Neuronal stem cell (in vitro differentiated cells): ENCODE measurements around the gene SSRP1.

Source experiments
- DNase-seq: peaks from one replicate; pipeline ENCODE4 v3.0.0-alpha.2; 2013; ENCODE audit warnings: low spot score
- H2AFZ ChIP-seq: one replicate; pipeline ENCODE4 v1.6.1; 2013; ENCODE audit warnings: mild to moderate bottlenecking, low read length, inconsistent platforms
- H2AK5ac ChIP-seq: 2 replicates; pipeline ENCODE4 v1.6.1; 2013; ENCODE audit warnings: low read depth, mild to moderate bottlenecking, inconsistent platforms, low read length, moderate library complexity, mixed read lengths
- H2BK120ac ChIP-seq: 2 replicates; pipeline ENCODE4 v1.6.1; 2013; ENCODE audit warnings: low read depth, mild to moderate bottlenecking, inconsistent platforms, low read length, moderate library complexity, mixed read lengths
- H2BK12ac ChIP-seq: one replicate; pipeline ENCODE4 v1.6.1; 2013; ENCODE audit warnings: low read length, inconsistent platforms
- H2BK15ac ChIP-seq: 2 replicates; pipeline ENCODE4 v1.6.1; 2013; ENCODE audit warnings: mild to moderate bottlenecking, low read length, inconsistent platforms, mixed read lengths
- H2BK5ac ChIP-seq: one replicate; pipeline ENCODE4 v1.6.1; 2013; ENCODE audit warnings: inconsistent platforms, mild to moderate bottlenecking, low read length, moderate library complexity
- H3K14ac ChIP-seq: one replicate; pipeline ENCODE4 v1.6.1; 2013; ENCODE audit warnings: low read length, inconsistent platforms
- H3K18ac ChIP-seq: 2 replicates; pipeline ENCODE4 v1.6.1; 2013; ENCODE audit warnings: low read length, inconsistent platforms
- H3K23ac ChIP-seq: 2 replicates; pipeline ENCODE4 v1.6.1; 2013; ENCODE audit warnings: low read depth, mild to moderate bottlenecking, mixed read lengths, low read length, inconsistent platforms; ENCODE audit not compliant: poor library complexity
- H3K27ac ChIP-seq: replicated peaks from 3 replicates; pipeline ENCODE4 v1.5.1; 2013; ENCODE audit warnings: low read length, inconsistent platforms
- H3K27me3 ChIP-seq, 3 experiments: 2 replicates each; pipeline ENCODE4 v1.6.1; 2013; ENCODE audit warnings: low read length in 3 of 3, mild to moderate bottlenecking in 2 of 3, inconsistent platforms in 1 of 3, low read depth in 1 of 3, mixed read lengths in 1 of 3, moderate library complexity in 1 of 3; ENCODE audit not compliant: control insufficient read depth in 3 of 3, insufficient read depth in 3 of 3
- H3K36me3 ChIP-seq, 2 donors: replicated peaks in 1 of 2; 2 replicates each; pipeline ENCODE4 v1.6.1; 2013; ENCODE audit warnings: low read length in 2 of 2; ENCODE audit not compliant: control insufficient read depth in 2 of 2, insufficient read depth in 2 of 2
- H3K4ac ChIP-seq: 2 replicates; pipeline ENCODE4 v1.6.1; 2013; ENCODE audit warnings: inconsistent platforms, mild to moderate bottlenecking, low read length, moderate library complexity
- H3K4me1 ChIP-seq, 2 donors: 1 replicate in 1 of 2; 2 replicates in 1 of 2; pipeline ENCODE4 v1.6.1; 2013; ENCODE audit warnings: low read length in 2 of 2, low read depth in 1 of 2; ENCODE audit not compliant: control insufficient read depth in 2 of 2, insufficient read depth in 1 of 2
- H3K4me2 ChIP-seq: one replicate; pipeline ENCODE4 v1.6.1; 2013; ENCODE audit warnings: mild to moderate bottlenecking, low read length, inconsistent platforms; ENCODE audit not compliant: insufficient read depth, poor library complexity, severe bottlenecking
- H3K4me3 ChIP-seq, 2 donors: 2 replicates each; pipeline ENCODE4 v1.5.1; 2013; ENCODE audit warnings: low read length in 2 of 2, mild to moderate bottlenecking in 2 of 2, inconsistent platforms in 1 of 2, moderate library complexity in 1 of 2
- H3K79me1 ChIP-seq: one replicate; pipeline ENCODE4 v1.6.1; 2013; ENCODE audit warnings: low read depth, mild to moderate bottlenecking, inconsistent platforms, low read length, moderate library complexity
- H3K9ac ChIP-seq: one replicate; pipeline ENCODE4 v1.6.1; 2013; ENCODE audit warnings: mild to moderate bottlenecking, low read depth, low read length, inconsistent platforms; ENCODE audit not compliant: poor library complexity
- H3K9me3 ChIP-seq, 2 donors: replicated peaks in 1 of 2; 2 replicates each; pipeline versions ENCODE3 to v1.6.1; 2013; ENCODE audit warnings: low read length in 2 of 2, mild to moderate bottlenecking in 2 of 2, inconsistent platforms in 1 of 2, low read depth in 1 of 2, mixed read lengths in 1 of 2, moderate library complexity in 1 of 2; ENCODE audit not compliant: control insufficient read depth in 2 of 2, insufficient read depth in 1 of 2
- H4K8ac ChIP-seq: one replicate; pipeline ENCODE4 v1.6.1; 2013; ENCODE audit warnings: low read depth, mild to moderate bottlenecking, inconsistent platforms, low read length, moderate library complexity
- H4K91ac ChIP-seq: one replicate; pipeline ENCODE4 v1.6.1; 2013; ENCODE audit warnings: low read length, low read depth, mild to moderate bottlenecking, inconsistent platforms; ENCODE audit not compliant: poor library complexity
- WGBS, 2 donors: extraction: QIAGEN DNeasy Blood & Tissue Kit; methylation state at CpG; one replicate each; pipeline ENCODE4 v1.1.7; 2013; ENCODE audit warnings: missing lambda C conversion rate in 2 of 2, mixed read lengths in 1 of 2; ENCODE audit not compliant: insufficient read length in 2 of 2, insufficient replicate concordance in 1 of 2; ENCODE audit errors: extremely low coverage in 2 of 2; 5-methylcytosine and 5-hydroxymethylcytosine counted together

The SSRP1 gene

DNA sequence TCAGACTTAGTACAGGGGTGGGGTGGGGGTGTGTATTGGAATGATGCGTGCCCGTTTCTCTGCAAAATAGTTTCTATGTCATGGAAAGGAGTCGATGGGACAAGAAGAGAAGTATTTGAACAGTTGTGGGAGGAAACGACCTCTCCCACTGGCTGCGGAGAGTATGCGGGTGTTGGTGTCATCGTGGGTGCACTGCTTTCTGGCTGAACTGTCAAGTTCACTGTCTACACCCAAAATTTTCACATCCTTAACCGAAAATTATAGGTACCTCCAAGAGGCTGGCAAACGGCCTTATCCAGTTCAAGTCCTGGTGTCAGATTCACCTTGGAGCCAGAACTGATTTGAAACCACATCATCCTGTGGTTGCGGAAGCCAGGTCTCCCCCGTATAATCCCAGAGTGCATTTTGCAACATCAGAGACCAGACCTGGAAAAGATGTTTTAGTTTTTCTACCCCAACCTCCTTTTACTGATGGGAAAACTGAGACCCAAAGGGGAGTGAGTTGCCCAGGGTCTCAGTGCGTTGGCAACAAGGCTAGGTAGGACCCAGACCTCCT lies 497 bp upstream of the SSRP1 start:
- Histone ChIP-seq H2BK120ac (no peak overlapping the region), H3K4me2 (peak overlapping the region; percentile 32), H2BK5ac (no peak overlapping the region), H3K9me3 (no peaks in the 10 kb centered on the region), H3K4me1 (peaks cover 28 to 38% of the 10 kb centered on the region in 2 donors), H3K14ac (no peak overlapping the region), H3K36me3 (peaks cover 30 to 35% of the 10 kb centered on the region in 2 donors), H3K23ac (no peak overlapping the region), H2AFZ (peak overlapping the region; percentile 89), H4K91ac (no peak overlapping the region), H3K4me3 (peak overlapping the region; percentile 46 to 74), H3K4ac (no peak overlapping the region), H3K27ac (peak overlapping the region; percentile 15), H2AK5ac (no peak overlapping the region), H3K79me1 (peaks cover 11% of the 10 kb centered on the region), H3K27me3 (no peaks in the 10 kb centered on the region), H3K9ac (no peak overlapping the region), H2BK12ac (no peak overlapping the region), H4K8ac (no peak overlapping the region), H2BK15ac (no peak overlapping the region), H3K18ac (no peak overlapping the region)
- no peak for DNase-seq
- WGBS, 2 donors = no CpG with 5 or more reads among the region's 12 CpGs

DNA sequence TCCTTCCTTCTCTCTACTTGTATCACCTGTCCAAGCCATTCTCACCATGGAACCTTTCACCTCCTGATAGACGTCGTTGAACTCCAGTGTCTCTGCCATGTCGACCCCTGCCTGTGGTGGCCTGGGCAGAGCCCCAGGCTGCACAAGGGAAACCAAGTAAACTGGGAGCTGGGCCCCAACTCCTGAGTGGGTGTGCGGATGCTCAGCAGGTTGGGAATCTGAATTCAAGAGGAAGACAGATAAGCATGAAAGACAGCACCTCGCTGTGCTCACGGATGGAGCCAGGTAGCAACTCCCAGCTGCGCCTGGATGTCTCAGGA lies 709 bp downstream of the SSRP1 start:
- Histone ChIP-seq H2BK12ac (no peak overlapping the region), H3K27ac (no peak overlapping the region), H2BK5ac (no peak overlapping the region), H3K14ac (no peak overlapping the region), H3K18ac (no peak overlapping the region), H4K8ac (no peak overlapping the region), H3K79me1 (peaks cover 12% of the 10 kb centered on the region), H3K9ac (peak overlapping the region; percentile 96), H4K91ac (no peak overlapping the region), H3K4me2 (peak overlapping the region; percentile 84), H3K27me3 (no peaks in the 10 kb centered on the region), H3K23ac (no peak overlapping the region), H3K4ac (no peak overlapping the region), H3K36me3 (peaks cover 41 to 47% of the 10 kb centered on the region in 2 donors), H2AK5ac (no peak overlapping the region), H3K9me3 (no peaks in the 10 kb centered on the region), H3K4me3 (peak overlapping the region; percentile 74 to 82), H2BK15ac (no peak overlapping the region), H2BK120ac (no peak overlapping the region), H2AFZ (peak overlapping the region; percentile 89), H3K4me1 (peaks cover 28 to 31% of the 10 kb centered on the region in 2 donors)
- no peak for DNase-seq
- WGBS, 2 donors = no CpG with 5 or more reads among the region's 7 CpGs

DNA sequence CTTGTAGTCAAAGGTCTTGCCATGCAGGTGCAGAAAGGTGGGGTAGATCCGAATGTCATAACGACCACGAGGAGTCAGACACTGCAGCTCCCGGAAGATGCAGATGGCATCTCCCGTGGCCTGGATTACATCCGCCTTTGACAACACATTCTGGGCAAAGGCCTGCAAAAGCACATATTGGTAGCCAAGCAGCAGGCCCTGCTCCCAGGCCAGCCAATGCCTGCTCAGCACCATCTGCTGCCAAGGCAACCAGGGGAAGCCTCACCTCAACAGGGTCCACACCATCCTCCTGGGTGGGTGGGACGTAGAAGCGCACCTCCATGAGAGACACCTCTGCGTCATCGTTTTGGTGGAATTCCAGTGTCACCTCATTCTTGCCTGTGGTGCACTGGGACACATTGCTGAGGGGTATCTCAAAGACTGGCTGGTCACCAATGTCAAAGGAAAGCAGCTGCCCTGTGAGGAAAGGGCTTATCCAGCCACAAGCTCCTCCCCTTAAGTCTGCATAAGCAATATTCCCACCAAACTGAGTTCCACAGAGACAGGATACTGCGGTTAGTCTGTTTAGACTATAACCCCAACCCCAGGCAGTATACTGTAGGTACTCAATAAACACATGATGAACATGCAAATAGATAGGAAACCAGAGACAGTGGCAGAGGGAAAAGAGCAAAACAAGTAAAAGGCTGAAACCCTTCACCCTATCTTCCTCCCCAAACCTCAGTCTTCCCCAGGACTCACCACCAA lies 2.8 kb downstream of the SSRP1 start:
- H3K9ac ChIP-seq = peak overlapping the region; percentile 74
- H2BK120ac ChIP-seq = no peak overlapping the region
- H2BK12ac ChIP-seq = no peak overlapping the region
- no peak overlapping the region for H3K18ac ChIP-seq
- no peak for DNase-seq
- H3K27ac ChIP-seq = no peak overlapping the region
- no peak overlapping the region for H3K4ac ChIP-seq
- H3K79me1 ChIP-seq = peaks cover 15% of the 10 kb centered on the region
- no peak overlapping the region for H2AK5ac ChIP-seq
- H3K36me3 ChIP-seq = peaks cover 60 to 68% of the 10 kb centered on the region in 2 donors
- H3K4me1 ChIP-seq = peaks cover 12 to 18% of the 10 kb centered on the region in 2 donors
- no peak overlapping the region for H2AFZ ChIP-seq
- H3K14ac ChIP-seq = no peak overlapping the region
- no peak overlapping the region for H3K4me3 ChIP-seq
- no peaks in the 10 kb centered on the region for H3K27me3 ChIP-seq
- WGBS, 2 donors = no CpG with 5 or more reads among the region's 11 CpGs
- no peak overlapping the region for H4K8ac ChIP-seq
- no peak overlapping the region for H2BK5ac ChIP-seq
- no peak overlapping the region for H3K4me2 ChIP-seq
- H4K91ac ChIP-seq = no peak overlapping the region
- H3K23ac ChIP-seq = no peak overlapping the region
- H2BK15ac ChIP-seq = no peak overlapping the region
- H3K9me3 ChIP-seq = peaks cover 0 to 1% of the 10 kb centered on the region in 2 donors

DNA sequence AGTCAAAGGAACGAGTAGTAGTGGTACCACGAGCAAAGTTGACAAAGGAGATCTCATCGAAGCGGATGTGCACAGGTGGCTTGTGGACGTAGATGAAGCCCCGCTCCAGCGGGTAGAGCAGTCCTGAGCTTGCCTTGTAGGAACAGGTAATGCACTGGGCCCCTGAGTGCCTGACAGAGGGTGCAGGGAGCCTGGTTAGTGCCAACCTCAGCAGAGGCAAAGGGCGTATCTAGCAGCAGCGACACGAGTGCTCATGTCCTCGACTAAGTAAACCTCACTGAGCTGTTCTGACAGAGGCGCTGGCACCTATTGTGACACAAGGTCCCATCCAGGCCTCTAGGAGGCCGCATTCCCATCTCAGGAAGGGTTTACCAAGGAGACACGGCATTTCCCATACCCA lies 4.0 kb downstream of the SSRP1 start:
- Histone ChIP-seq H3K18ac (no peak overlapping the region), H3K4me3 (peak overlapping the region in 1 of 2 donors; percentile 15), H2BK15ac (no peak overlapping the region), H2BK5ac (no peak overlapping the region), H3K4me2 (no peak overlapping the region), H3K79me1 (peaks cover 15% of the 10 kb centered on the region), H3K23ac (no peak overlapping the region), H4K8ac (no peak overlapping the region), H3K9ac (no peak overlapping the region), H3K27me3 (no peaks in the 10 kb centered on the region), H3K27ac (no peak overlapping the region), H2AFZ (no peak overlapping the region), H2AK5ac (no peak overlapping the region), H3K4me1 (peaks cover 11 to 17% of the 10 kb centered on the region in 2 donors), H3K14ac (no peak overlapping the region), H3K4ac (no peak overlapping the region), H3K36me3 (peaks cover 72 to 79% of the 10 kb centered on the region in 2 donors), H2BK12ac (no peak overlapping the region), H2BK120ac (no peak overlapping the region), H4K91ac (no peak overlapping the region), H3K9me3 (peaks cover 0 to 1% of the 10 kb centered on the region in 2 donors)
- no CpG with 5 or more reads among the region's 14 CpGs for WGBS, 2 donors
- no peak for DNase-seq
